GM19193 (cell line): Measurements from ENCODE around the gene STX8.

ENCODE experiments used
- POLR2A ChIP-seq: IDR thresholded peaks from 4 replicates; pipeline ENCODE4 v1.6.1; 2011; ENCODE audit not compliant: insufficient read depth, insufficient read length; ENCODE audit errors: extremely low read depth

STX8 gene

GRCh38 chr17:9225305-9226101, 350.1 kb downstream of the STX8 start:
- TF ChIP-seq POLR2A = no peak

- TF ChIP-seq POLR2A = no peak
Observed at GRCh38 chr17:9224485-9224884, 351.1 kb downstream of the STX8 start.

GRCh38 chr17:9223531-9223930, 352.1 kb downstream of the STX8 start:
- no peak for TF ChIP-seq POLR2A

GRCh38 chr17:9221922-9222180, 353.8 kb downstream of the STX8 start:
- TF ChIP-seq POLR2A = no peak

- TF ChIP-seq POLR2A = no peak
Observed at GRCh38 chr17:9221147-9221921, 354.3 kb downstream of the STX8 start.

- TF ChIP-seq POLR2A = no peak
Observed at GRCh38 chr17:9220398-9221146, 355.0 kb downstream of the STX8 start.

GRCh38 chr17:9219631-9220397, 355.8 kb downstream of the STX8 start:
- TF ChIP-seq POLR2A = no peak

GRCh38 chr17:9218911-9219310, 356.7 kb downstream of the STX8 start:
- no peak for TF ChIP-seq POLR2A

- no peak for TF ChIP-seq POLR2A
Observed at GRCh38 chr17:9218064-9218635, 357.5 kb downstream of the STX8 start.

- no peak for TF ChIP-seq POLR2A
Observed at GRCh38 chr17:9217151-9218056, 358.2 kb downstream of the STX8 start.

GRCh38 chr17:9215465-9215864, 360.2 kb downstream of the STX8 start:
- TF ChIP-seq POLR2A = no peak

- TF ChIP-seq POLR2A = no peak
Observed at GRCh38 chr17:9213303-9213640, 362.3 kb downstream of the STX8 start.

GRCh38 chr17:9212376-9213302, 363.0 kb downstream of the STX8 start:
- no peak for TF ChIP-seq POLR2A
